Measurements from ENCODE around the gene PSME1.

DNA sequence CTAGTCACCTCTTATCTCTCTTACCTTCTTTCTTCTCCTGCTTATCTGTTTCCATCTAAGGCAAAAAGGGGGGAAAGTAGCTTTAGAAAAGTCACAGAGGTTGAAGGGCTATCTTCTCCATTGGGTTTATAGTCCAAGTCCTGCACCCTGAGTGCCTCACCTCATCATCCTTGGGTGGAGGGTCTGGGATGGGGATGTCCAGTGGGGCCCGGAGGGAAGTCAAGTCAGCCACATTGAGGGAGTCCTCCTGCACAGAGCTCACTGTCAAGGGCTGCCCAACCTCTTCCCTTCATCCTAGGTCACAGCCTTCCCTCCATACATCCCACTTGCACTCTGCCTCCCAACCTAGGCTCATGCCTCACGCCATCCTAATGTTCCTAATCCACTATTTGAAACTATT lies 9.2 kb downstream of the PSME1 start:
- TF ChIP-seq, protein P1, sequence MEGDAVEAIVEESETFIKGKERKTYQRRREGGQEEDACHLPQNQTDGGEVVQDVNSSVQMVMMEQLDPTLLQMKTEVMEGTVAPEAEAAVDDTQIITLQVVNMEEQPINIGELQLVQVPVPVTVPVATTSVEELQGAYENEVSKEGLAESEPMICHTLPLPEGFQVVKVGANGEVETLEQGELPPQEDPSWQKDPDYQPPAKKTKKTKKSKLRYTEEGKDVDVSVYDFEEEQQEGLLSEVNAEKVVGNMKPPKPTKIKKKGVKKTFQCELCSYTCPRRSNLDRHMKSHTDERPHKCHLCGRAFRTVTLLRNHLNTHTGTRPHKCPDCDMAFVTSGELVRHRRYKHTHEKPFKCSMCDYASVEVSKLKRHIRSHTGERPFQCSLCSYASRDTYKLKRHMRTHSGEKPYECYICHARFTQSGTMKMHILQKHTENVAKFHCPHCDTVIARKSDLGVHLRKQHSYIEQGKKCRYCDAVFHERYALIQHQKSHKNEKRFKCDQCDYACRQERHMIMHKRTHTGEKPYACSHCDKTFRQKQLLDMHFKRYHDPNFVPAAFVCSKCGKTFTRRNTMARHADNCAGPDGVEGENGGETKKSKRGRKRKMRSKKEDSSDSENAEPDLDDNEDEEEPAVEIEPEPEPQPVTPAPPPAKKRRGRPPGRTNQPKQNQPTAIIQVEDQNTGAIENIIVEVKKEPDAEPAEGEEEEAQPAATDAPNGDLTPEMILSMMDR (IDR thresholded peaks at IDR 0.05; ENCODE audit: low read depth, low read length, missing input control) = no peak
- TF ChIP-seq, protein P2, sequence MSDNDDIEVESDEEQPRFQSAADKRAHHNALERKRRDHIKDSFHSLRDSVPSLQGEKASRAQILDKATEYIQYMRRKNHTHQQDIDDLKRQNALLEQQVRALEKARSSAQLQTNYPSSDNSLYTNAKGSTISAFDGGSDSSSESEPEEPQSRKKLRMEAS (IDR thresholded peaks at IDR 0.05) = no peak
- TF ChIP-seq ATF3 (IDR thresholded peaks at IDR 0.05) = no peak
